Measurements from ENCODE around the gene CLHC1. TPM values are rescaled to one million over a fixed set of nuclear protein-coding genes. Genes with fewer than 3 reads are reported as not detected.
"Not testable (repeated sequence)": the region's sequence is repeated elsewhere in the genome, so short reads cannot be mapped to it uniquely, and the experiment has no call there.

Gene CLHC1
- total RNA-seq, 3 donors from 2014 or later (not counting 1 experiment from before 2014, with no cell fraction given), result 5.6 to 14.9 (median 6.3) TPM

DNA sequence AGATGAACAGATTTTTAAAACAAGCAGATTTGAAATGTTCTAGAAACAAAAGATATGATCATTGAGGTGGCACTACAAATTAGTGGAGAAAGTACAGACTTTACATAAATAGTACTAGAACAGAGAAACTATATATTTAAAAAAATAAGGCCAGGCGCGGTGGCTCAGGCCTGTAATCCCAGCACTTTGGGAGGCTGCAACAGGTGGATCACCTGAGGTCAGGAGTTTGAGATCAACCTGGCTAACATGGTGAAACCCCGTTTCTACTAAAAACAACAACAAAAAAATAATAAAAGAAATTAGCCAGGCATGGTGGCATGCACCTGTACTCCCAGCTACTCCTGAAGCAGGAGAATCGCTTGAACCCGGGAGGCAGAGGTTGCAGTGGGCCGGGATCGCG is 45.3 kb downstream of the CLHC1 start:
- H3K27ac ChIP-seq (ENCODE audit: low read length); H3K4me3 Mint-ChIP-seq; H3K4me1 ChIP-seq (ENCODE audit: control insufficient read depth, insufficient read depth, low read length); DNase-seq; H3K9me3 Mint-ChIP-seq; H3K36me3 ChIP-seq (ENCODE audit: control insufficient read depth, insufficient read depth, low read length); H3K4me1 Mint-ChIP-seq; H3K9me3 ChIP-seq (ENCODE audit: control insufficient read depth, insufficient read depth, low read length); intact Hi-C loops (cut with micrococcal nuclease); H3K27me3 ChIP-seq (ENCODE audit: control insufficient read depth, insufficient read depth, low read length); ATAC-seq; H3K36me3 Mint-ChIP-seq; H3K27me3 Mint-ChIP-seq (ENCODE audit: low read depth in 2 of 2); H3K27ac Mint-ChIP-seq; H3K4me3 ChIP-seq (ENCODE audit: low read length): not testable (repeated sequence)
- WGBS (ENCODE audit: insufficient coverage), result 100% methylated on average over 7 of the region's 8 CpGs

GRCh38 chr2:55180374-55180773 is 51.7 kb downstream of the CLHC1 start:
- Histone ChIP-seq H3K27ac (ENCODE audit: low read length) (no peak overlapping the region), H3K27me3 (ENCODE audit: control insufficient read depth, insufficient read depth, low read length) (no peaks in the 10 kb centered on the region), H3K4me1 (ENCODE audit: control insufficient read depth, insufficient read depth, low read length) (no peaks in the 10 kb centered on the region), H3K4me3 (ENCODE audit: low read length) (no peak overlapping the region), H3K9me3 (ENCODE audit: control insufficient read depth, insufficient read depth, low read length) (no peaks in the 10 kb centered on the region), H3K36me3 (ENCODE audit: control insufficient read depth, insufficient read depth, low read length) (no peaks in the 10 kb centered on the region)
- DNase-seq, result no peak
- TF ChIP-seq, protein P1, sequence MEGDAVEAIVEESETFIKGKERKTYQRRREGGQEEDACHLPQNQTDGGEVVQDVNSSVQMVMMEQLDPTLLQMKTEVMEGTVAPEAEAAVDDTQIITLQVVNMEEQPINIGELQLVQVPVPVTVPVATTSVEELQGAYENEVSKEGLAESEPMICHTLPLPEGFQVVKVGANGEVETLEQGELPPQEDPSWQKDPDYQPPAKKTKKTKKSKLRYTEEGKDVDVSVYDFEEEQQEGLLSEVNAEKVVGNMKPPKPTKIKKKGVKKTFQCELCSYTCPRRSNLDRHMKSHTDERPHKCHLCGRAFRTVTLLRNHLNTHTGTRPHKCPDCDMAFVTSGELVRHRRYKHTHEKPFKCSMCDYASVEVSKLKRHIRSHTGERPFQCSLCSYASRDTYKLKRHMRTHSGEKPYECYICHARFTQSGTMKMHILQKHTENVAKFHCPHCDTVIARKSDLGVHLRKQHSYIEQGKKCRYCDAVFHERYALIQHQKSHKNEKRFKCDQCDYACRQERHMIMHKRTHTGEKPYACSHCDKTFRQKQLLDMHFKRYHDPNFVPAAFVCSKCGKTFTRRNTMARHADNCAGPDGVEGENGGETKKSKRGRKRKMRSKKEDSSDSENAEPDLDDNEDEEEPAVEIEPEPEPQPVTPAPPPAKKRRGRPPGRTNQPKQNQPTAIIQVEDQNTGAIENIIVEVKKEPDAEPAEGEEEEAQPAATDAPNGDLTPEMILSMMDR (IDR thresholded peaks at IDR 0.05), result no peak
- Mint-ChIP-seq H3K27ac (no peak overlapping the region), H3K27me3 (ENCODE audit: low read depth in 2 of 2) (no peaks in the 10 kb centered on the region), H3K4me3 (no peak overlapping the region), H3K4me1 (no peaks in the 10 kb centered on the region), H3K9me3 (no peaks in the 10 kb centered on the region), H3K36me3 (no peaks in the 10 kb centered on the region)
- intact Hi-C loops (cut with micrococcal nuclease), result no loop called here
- ATAC-seq, result no peak
- 95% methylated on average over 1 of the region's 2 CpGs for WGBS (ENCODE audit: insufficient coverage)

GRCh38 chr2:55176094-55176415 is 56.0 kb downstream of the CLHC1 start:
- no peaks in the 10 kb centered on the region for H3K9me3 ChIP-seq (ENCODE audit: control insufficient read depth, insufficient read depth, low read length)
- H3K27me3 ChIP-seq (ENCODE audit: control insufficient read depth, insufficient read depth, low read length), result no peaks in the 10 kb centered on the region
- TF ChIP-seq, protein P1 (IDR thresholded peaks at IDR 0.05), result no peak
- no peaks in the 10 kb centered on the region for H3K4me1 ChIP-seq (ENCODE audit: control insufficient read depth, insufficient read depth, low read length)
- Mint-ChIP-seq H3K36me3 (no peaks in the 10 kb centered on the region), H3K27ac (peak overlapping the region in 1 of 2 donors; percentile 10), H3K4me1 (no peaks in the 10 kb centered on the region), H3K9me3 (no peaks in the 10 kb centered on the region), H3K4me3 (no peak overlapping the region), H3K27me3 (ENCODE audit: low read depth in 2 of 2) (no peaks in the 10 kb centered on the region)
- H3K27ac ChIP-seq (ENCODE audit: low read length), result no peak overlapping the region
- intact Hi-C loops (cut with micrococcal nuclease), result no loop called here
- no peak overlapping the region for H3K4me3 ChIP-seq (ENCODE audit: low read length)
- DNase-seq (no peak), ATAC-seq (no peak)
- 22% methylated on average over 1 of the region's 1 CpG for WGBS (ENCODE audit: insufficient coverage)
- no peaks in the 10 kb centered on the region for H3K36me3 ChIP-seq (ENCODE audit: control insufficient read depth, insufficient read depth, low read length)

DNA sequence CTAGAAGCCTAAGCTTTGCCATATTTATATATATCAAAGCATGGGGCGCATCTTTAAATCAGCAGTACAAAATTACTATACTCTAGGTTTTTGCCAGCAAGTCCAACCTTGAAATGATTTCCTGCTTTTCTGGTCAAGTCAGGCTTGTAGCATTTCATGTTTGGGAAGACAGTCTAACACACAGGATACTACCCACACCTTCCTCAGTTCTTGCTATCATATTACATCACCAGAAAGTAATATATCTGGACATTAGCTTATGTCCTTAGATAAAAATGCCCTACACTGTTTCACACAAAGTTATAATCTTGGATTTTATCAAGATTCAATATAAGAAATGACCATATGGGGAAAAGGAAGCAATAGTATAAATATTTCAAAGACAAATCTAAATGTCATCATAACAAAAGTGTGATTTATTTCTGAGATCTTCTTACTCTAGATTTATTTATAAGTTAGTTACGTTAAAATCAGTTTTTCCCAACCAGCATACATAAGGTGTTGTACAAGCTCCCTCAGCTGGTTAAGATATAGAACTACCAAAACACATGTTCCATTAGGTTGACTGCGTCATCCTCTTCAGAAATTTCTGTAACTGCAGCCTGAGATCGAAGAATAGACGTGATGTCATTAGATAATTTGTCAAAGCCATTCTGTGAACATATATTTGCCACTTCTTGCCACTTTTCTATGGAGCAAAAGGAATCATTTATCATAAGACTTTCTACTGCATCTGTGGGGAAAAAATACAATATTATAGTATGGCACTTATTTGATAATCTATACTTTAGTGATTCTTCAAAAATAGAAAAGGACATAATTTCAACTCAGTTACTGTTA is 56.6 kb downstream of the CLHC1 start:
- TF ChIP-seq, protein P1 (IDR thresholded peaks at IDR 0.05), result peak; percentile 44
- Mint-ChIP-seq H3K27me3 (ENCODE audit: low read depth in 2 of 2) (no peaks in the 10 kb centered on the region), H3K4me1 (no peaks in the 10 kb centered on the region), H3K4me3 (no peak overlapping the region), H3K9me3 (no peaks in the 10 kb centered on the region), H3K36me3 (no peaks in the 10 kb centered on the region), H3K27ac (peak overlapping the region in 1 of 2 donors; percentile 10)
- DNase-seq, result peak in 1 of 2 donors; percentile 72
- 34% methylated on average over 4 of the region's 5 CpGs for WGBS (ENCODE audit: insufficient coverage)
- Histone ChIP-seq H3K4me1 (ENCODE audit: control insufficient read depth, insufficient read depth, low read length) (no peaks in the 10 kb centered on the region), H3K27ac (ENCODE audit: low read length) (no peak overlapping the region), H3K27me3 (ENCODE audit: control insufficient read depth, insufficient read depth, low read length) (no peaks in the 10 kb centered on the region), H3K36me3 (ENCODE audit: control insufficient read depth, insufficient read depth, low read length) (no peaks in the 10 kb centered on the region), H3K4me3 (ENCODE audit: low read length) (no peak overlapping the region), H3K9me3 (ENCODE audit: control insufficient read depth, insufficient read depth, low read length) (no peaks in the 10 kb centered on the region)
- intact Hi-C loops (cut with micrococcal nuclease), result no loop called here
- ATAC-seq, result peak; percentile 75 to 79 (median 77)
